GM12892 (cell line): ENCODE results near the gene NDUFV3.

Source experiments
- POLR2A ChIP-seq: IDR thresholded peaks from 2 replicates; pipeline ENCODE4 v1.6.1; 2011; ENCODE audit warnings: low read depth, low read length, control low read depth
- POLR2AphosphoS5 ChIP-seq: IDR thresholded peaks from 2 replicates; pipeline ENCODE4 v1.6.1; 2011; ENCODE audit warnings: low read depth, low read length, control low read depth
- TAF1 ChIP-seq: IDR thresholded peaks from 2 replicates; pipeline ENCODE4 v1.6.1; 2011; ENCODE audit warnings: low read depth, mild to moderate bottlenecking, control low read depth, low read length, borderline replicate concordance

DNA sequence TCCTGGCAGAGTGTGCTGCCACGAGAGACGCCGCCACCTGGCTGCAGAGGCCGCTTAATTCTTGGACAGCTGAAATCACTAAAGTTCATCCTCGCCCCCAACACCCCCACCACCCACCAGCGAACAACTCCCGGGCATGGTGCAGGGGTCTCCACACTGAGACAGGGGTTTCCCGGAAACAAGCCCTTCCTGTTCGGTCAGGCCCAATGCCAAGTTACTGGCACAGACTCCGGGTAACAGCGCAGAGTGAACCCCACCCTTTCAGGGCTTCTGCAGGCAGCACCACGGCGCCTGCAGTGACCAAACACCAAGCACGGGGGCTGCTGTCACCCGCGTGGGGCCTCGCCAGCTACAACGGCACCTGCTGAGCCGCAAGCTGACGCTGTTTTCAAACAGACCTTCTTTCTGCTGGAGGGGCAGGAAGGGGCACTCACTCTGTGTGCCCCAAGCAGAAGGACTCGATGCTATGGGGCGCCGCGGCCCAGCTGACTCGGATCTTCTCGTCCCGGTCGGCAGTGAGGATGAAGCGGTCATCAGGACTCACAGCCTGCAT lies 31.2 kb upstream of the NDUFV3 start:
- TF ChIP-seq POLR2A (no peak), POLR2AphosphoS5 (no peak), TAF1 (no peak)
